ENCODE results near the gene TSPY9.
"Not testable (repeated sequence)": the region's sequence is repeated elsewhere in the genome, so short reads cannot be mapped to it uniquely, and the experiment has no call there.

TSPY9 gene

DNA sequence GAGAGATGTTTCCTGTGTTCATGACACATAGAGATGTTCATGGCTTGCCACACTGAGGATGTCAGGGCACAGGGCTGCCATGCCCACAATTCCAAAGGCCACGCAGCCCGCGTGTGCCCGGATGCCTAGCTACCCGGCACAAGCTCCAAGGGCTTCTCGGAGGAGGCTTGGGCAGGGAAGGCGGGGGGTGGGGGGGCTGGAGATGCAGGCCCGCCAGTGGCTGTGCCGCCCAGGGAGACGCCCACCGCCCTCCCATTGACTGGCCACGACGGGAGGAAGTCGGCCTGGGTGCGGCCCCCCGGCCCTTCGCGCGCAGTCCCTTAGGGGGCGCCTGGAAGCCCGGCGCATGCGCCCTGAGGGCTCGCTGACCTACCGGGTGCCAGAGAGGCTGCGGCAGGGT is at the start of gene TSPY9:
TSPY9 (plus strand) TSS at position 301 of the 400 bp plus-strand sequence; CDS start at position 347, 46 bp downstream.
- not testable (repeated sequence) for DNase-seq (ENCODE audit: low read depth)

DNA sequence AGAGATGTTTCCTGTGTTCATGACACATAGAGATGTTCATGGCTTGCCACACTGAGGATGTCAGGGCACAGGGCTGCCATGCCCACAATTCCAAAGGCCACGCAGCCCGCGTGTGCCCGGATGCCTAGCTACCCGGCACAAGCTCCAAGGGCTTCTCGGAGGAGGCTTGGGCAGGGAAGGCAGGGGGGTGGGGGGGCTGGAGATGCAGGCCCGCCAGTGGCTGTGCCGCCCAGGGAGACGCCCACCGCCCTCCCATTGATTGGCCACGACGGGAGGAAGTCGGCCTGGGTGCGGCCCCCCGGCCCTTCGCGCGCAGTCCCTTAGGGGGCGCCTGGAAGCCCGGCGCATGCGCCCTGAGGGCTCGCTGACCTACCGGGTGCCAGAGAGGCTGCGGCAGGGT is 20.4 kb upstream of the TSPY9 start, which contains the start of gene TSPY1:
TSPY1 (plus strand) TSS at position 301 of the 400 bp plus-strand sequence; CDS start at position 347, 46 bp downstream.
- DNase-seq (ENCODE audit: low read depth), result not testable (repeated sequence)

GRCh38 chrY:9504396-9504795 is 17.3 kb downstream of the TSPY9 start:
- DNase-seq (ENCODE audit: low read depth), result not testable (repeated sequence)

- DNase-seq (ENCODE audit: low read depth), result not testable (repeated sequence)
These were observed 29.2 kb downstream of the TSPY9 start for GRCh38 chrY:9516287-9516686.

- DNase-seq (ENCODE audit: low read depth), result not testable (repeated sequence)
These were observed 40.5 kb downstream of the TSPY9 start, which contains the start of gene TSPY10 for GRCh38 chrY:9527580-9527979. Gene TSPY10, plus strand, starts transcription at chrY:9527880. Its CDS starts 46 bp downstream, at chrY:9527926.

Measured in activated T-helper 9 cell treated with anti-CD3 and anti-CD28 coated beads, Interleukin-2, amount 50 U/mL, for 16 hours (primary cell).